ENCODE data around the gene CACNA1G. TPM values are rescaled to one million over a fixed set of nuclear protein-coding genes. Genes with fewer than 3 reads are reported as not detected.

The CACNA1G gene
- total RNA-seq, 1 donor from 2014 or later = 0.11 TPM

GRCh38 chr17:50641357-50641756 lies 80.8 kb downstream of the CACNA1G start:
- no peaks in the 10 kb centered on the region for H3K27me3 Mint-ChIP-seq (ENCODE audit: unreplicated experiment)
- H3K36me3 Mint-ChIP-seq (ENCODE audit: unreplicated experiment) = no peaks in the 10 kb centered on the region
- no peak overlapping the region for H3K4me3 Mint-ChIP-seq (ENCODE audit: unreplicated experiment)
- peaks cover 51% of the 10 kb centered on the region for H3K4me1 Mint-ChIP-seq (ENCODE audit: unreplicated experiment)
- no peak overlapping the region for H3K27ac Mint-ChIP-seq (ENCODE audit: unreplicated experiment)
- DNase-seq (ENCODE audit: extremely low spot score, unreplicated experiment) = no peak
- H3K9me3 Mint-ChIP-seq (ENCODE audit: unreplicated experiment) = no peaks in the 10 kb centered on the region
- TF ChIP-seq CTCF (IDR thresholded peaks at IDR 0.05) = no peak

- H3K4me3 Mint-ChIP-seq (ENCODE audit: unreplicated experiment) = no peak overlapping the region
- H3K27ac Mint-ChIP-seq (ENCODE audit: unreplicated experiment) = peak overlapping the region; percentile 23
- TF ChIP-seq CTCF (IDR thresholded peaks at IDR 0.05) = no peak
- DNase-seq (ENCODE audit: extremely low spot score, unreplicated experiment) = no peak
- no peaks in the 10 kb centered on the region for H3K36me3 Mint-ChIP-seq (ENCODE audit: unreplicated experiment)
- no peaks in the 10 kb centered on the region for H3K27me3 Mint-ChIP-seq (ENCODE audit: unreplicated experiment)
- H3K9me3 Mint-ChIP-seq (ENCODE audit: unreplicated experiment) = no peaks in the 10 kb centered on the region
- peaks cover 51% of the 10 kb centered on the region for H3K4me1 Mint-ChIP-seq (ENCODE audit: unreplicated experiment)
Measured at GRCh38 chr17:50642071-50642721, 81.7 kb downstream of the CACNA1G start.

DNA sequence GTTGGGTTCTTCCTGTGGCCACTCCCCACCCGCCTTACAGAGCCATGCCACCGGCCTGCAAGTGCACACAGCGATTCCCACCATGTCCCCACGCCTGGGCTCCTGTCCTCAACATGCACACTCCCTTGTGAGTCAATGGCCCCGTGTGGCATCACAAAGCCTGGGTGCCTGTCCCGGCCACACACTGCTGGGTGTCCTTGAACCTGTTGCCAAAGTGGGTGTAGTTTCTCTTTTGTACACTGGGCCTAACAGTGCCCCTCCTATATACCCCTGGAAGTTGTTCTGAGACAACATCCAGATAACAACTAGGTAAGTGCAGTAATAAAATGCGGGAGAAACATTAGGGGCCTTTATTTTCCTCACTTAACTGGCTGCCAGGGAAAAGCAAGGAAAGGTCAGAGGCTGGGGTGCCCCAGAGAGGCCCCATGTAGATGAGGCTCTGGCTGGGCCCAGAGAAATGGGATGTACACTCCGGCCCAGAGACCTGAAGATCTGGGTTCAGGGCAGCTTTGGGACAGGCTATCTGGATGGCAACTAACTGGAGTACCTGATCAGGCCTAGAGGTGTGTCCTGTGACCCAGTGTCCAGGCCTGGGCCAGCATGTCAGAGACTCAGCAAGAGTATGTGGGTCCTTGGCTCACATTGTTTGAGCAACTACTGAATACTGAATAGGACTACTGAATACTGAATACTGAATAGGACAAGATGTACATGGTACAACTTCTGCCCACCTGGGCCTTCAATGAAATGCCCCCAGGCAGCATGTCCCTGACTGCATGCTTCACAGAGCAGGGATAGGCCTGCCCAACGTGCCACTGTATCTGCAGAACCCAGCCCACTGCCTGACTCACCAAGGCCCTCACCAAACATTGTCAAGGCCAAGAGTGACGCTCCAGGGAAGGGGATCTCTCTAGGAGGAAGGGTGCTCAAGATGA lies 82.5 kb downstream of the CACNA1G start:
- no peak for TF ChIP-seq CTCF (IDR thresholded peaks at IDR 0.05)
- H3K27ac Mint-ChIP-seq (ENCODE audit: unreplicated experiment) = no peak overlapping the region
- no peaks in the 10 kb centered on the region for H3K9me3 Mint-ChIP-seq (ENCODE audit: unreplicated experiment)
- H3K27me3 Mint-ChIP-seq (ENCODE audit: unreplicated experiment) = no peaks in the 10 kb centered on the region
- no peak for DNase-seq (ENCODE audit: extremely low spot score, unreplicated experiment)
- peaks cover 44% of the 10 kb centered on the region for H3K4me1 Mint-ChIP-seq (ENCODE audit: unreplicated experiment)
- no peaks in the 10 kb centered on the region for H3K36me3 Mint-ChIP-seq (ENCODE audit: unreplicated experiment)
- H3K4me3 Mint-ChIP-seq (ENCODE audit: unreplicated experiment) = no peak overlapping the region

DNA sequence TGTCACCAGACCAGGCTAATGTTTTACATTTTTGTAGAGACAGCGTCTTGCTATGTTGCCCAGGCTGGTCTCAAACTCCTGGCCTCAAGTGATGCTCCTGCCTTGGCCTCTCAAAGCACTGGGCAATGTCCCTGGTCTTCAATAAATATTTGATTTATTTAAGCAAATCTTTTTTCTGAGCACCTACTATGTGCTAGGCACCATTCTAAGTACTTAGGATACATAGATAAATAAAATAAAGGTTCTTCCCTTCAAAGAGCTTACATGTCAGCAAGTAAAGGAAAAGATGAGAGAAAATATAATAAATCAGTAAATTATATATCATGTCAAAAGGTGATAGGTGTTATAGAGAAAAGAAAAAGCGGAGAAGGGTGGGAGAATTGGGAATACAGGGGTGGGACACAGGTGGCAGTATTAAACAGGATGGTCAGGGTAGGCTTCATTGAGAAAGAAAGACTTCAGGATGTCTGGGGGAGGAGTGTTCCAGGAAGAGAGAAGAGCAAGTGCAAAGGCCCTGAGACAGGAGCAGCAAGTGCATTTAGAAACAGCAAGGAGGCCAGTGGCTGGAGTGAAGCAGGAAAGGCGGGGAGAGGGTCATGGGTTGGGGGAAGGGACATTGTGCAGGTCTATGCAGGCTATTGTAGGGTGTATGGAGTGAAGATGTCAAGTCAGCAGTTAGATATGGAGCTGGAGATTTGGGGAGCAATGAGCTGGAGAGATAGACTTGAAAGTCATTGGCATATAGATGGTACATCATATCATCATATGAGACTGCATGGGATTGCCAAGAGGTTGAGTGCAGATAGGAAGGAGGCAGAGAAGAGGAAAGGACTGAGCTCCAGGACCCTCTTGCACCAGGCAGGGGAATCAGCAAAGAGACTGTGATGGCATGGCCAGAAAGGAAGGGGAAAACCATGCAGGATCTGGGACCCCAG lies 85.5 kb downstream of the CACNA1G start:
- TF ChIP-seq CTCF (IDR thresholded peaks at IDR 0.05) = no peak
- no peaks in the 10 kb centered on the region for H3K27me3 Mint-ChIP-seq (ENCODE audit: unreplicated experiment)
- DNase-seq (ENCODE audit: extremely low spot score, unreplicated experiment) = no peak
- no peaks in the 10 kb centered on the region for H3K36me3 Mint-ChIP-seq (ENCODE audit: unreplicated experiment)
- no peak overlapping the region for H3K4me3 Mint-ChIP-seq (ENCODE audit: unreplicated experiment)
- peaks cover 13% of the 10 kb centered on the region for H3K4me1 Mint-ChIP-seq (ENCODE audit: unreplicated experiment)
- no peak overlapping the region for H3K27ac Mint-ChIP-seq (ENCODE audit: unreplicated experiment)
- H3K9me3 Mint-ChIP-seq (ENCODE audit: unreplicated experiment) = no peaks in the 10 kb centered on the region

Data from osteocyte (in vitro differentiated cells).